Kidney (tissue), 14 donors: ENCODE measurements around the gene TOMM40. TPM values are rescaled to one million over a fixed set of nuclear protein-coding genes. Genes with fewer than 3 reads are reported as not detected.
"Not testable (repeated sequence)": the region's sequence is repeated elsewhere in the genome, so short reads cannot be mapped to it uniquely, and the experiment has no call there.

ENCODE experiments used
- DNase-seq, 5 donors: peaks; one replicate each; pipeline ENCODE4 v3.0.0-alpha.2; 2013 to 2020
- FAIRE-seq: peaks from 2 replicates; lab custom pipeline; 2012; peaks lifted over from hg19 to GRCh38; lab: Jason Lieb, UNC
- H3K27ac ChIP-seq, 2 donors: one replicate each; pipeline ENCODE4 v1.7.0; 2013; ENCODE audit warnings: low read depth in 2 of 2, low read length in 2 of 2, inconsistent platforms in 1 of 2
- H3K27me3 ChIP-seq: one replicate; pipeline ENCODE4 v1.7.1; 2013; ENCODE audit warnings: low read length, inconsistent platforms; ENCODE audit not compliant: control insufficient read depth, insufficient read depth
- H3K36me3 ChIP-seq, 3 donors: one replicate each; pipeline versions ENCODE4 v1.7.0 to v1.7.1; 2013; ENCODE audit warnings: low read length in 3 of 3, control low read depth in 1 of 3, inconsistent platforms in 1 of 3; ENCODE audit not compliant: insufficient read depth in 3 of 3, control insufficient read depth in 2 of 3
- H3K4me1 ChIP-seq, 3 donors: one replicate each; pipeline versions ENCODE4 v1.7.0 to v1.7.1; 2013; ENCODE audit warnings: low read length in 3 of 3, inconsistent platforms in 1 of 3, low read depth in 1 of 3; ENCODE audit not compliant: control insufficient read depth in 2 of 3, insufficient read depth in 2 of 3
- H3K4me3 ChIP-seq, 3 donors: one replicate each; pipeline versions ENCODE4 v1.7.0 to v1.8.1; 2013; ENCODE audit warnings: low read length in 3 of 3, control low read depth in 1 of 3, inconsistent platforms in 1 of 3
- H3K9ac ChIP-seq, 3 donors: one replicate each; pipeline versions ENCODE4 v1.7.0 to v1.7.1; 2013; ENCODE audit warnings: low read length in 3 of 3, control low read depth in 1 of 3, inconsistent platforms in 1 of 3
- H3K9me3 ChIP-seq, 3 donors: one replicate each; pipeline versions ENCODE4 v1.7.0 to v1.7.1; 2013; ENCODE audit warnings: low read length in 3 of 3, control low read depth in 1 of 3, inconsistent platforms in 1 of 3; ENCODE audit not compliant: control insufficient read depth in 2 of 3, insufficient read depth in 1 of 3
- CTCF ChIP-seq: IDR thresholded peaks from 3 replicates; pipeline ENCODE4 v1.5.1; 2012; ENCODE audit warnings: mild to moderate bottlenecking, moderate library complexity, borderline replicate concordance; ENCODE audit not compliant: insufficient read depth; ENCODE audit errors: extremely low read depth
- intact Hi-C: fragments of 100-400 bp; cut with DNase I; formaldehyde crosslinking; loops from one replicate; pipeline ENCODE4 v1.11.1; 2022
- polyA plus RNA-seq: library from polyadenylated mRNA; stranded (reverse); fragments of 350-450 nt; fragmentation: Illumina TruSeq; extraction: RNeasy Lipid Tissue Mini Kit (QIAGEN cat#74804); gene quantifications from one replicate; pipeline ENCODE4 v1.2.3, GENCODE V29; 2014; ENCODE audit warnings: low read depth, low replicate concordance; ENCODE audit not compliant: insufficient read depth
- total RNA-seq: library from RNA; stranded (reverse); fragmentation: NEBNext Ultra II Directional; extraction: Animal tissue kit (Norgen Biotek cat#: 25700); gene quantifications from one replicate; pipeline ENCODE4 v1.2.1, GENCODE V29; 2021
- donor health status: control.
- donor health status: control.
- donor health status: control.
- donor health status: control.
- donor health status: control.
- donor health status: DM: yes; HTN: yes; CAD: no.
- donor health status: Normal renal cell carcinoma (clear cell type).

TOMM40 gene
- total and polyA plus RNA-seq, 2 donors from 2014 or later: 45.4 to 51.5 TPM

GRCh38 chr19:44909775-44910174 is 18.7 kb downstream of the TOMM40 start:
- DNase-seq: no peak
- intact Hi-C loops: loop anchor here (5.0 kb wide), 1 partner anchor 43 kb away; no protein-coding TSS in a partner anchor
- H3K27ac ChIP-seq: no peak overlapping the region
- FAIRE-seq: no peak
- H3K9me3 ChIP-seq: no peaks in the 10 kb centered on the region
- no peaks in the 10 kb centered on the region for H3K27me3 ChIP-seq
- no peak overlapping the region for H3K9ac ChIP-seq
- H3K4me3 ChIP-seq: no peak overlapping the region
- H3K36me3 ChIP-seq: peaks cover 0 to 5% (median 0%) of the 10 kb centered on the region in 3 donors
- H3K4me1 ChIP-seq: no peaks in the 10 kb centered on the region
- TF ChIP-seq CTCF: no peak

GRCh38 chr19:44911896-44912295 is 20.8 kb downstream of the TOMM40 start:
- H3K4me3 ChIP-seq, H3K4me1 ChIP-seq, FAIRE-seq, H3K27ac ChIP-seq, H3K9me3 ChIP-seq, intact Hi-C loops, H3K36me3 ChIP-seq, H3K9ac ChIP-seq, H3K27me3 ChIP-seq, DNase-seq: not testable (repeated sequence)

- Histone ChIP-seq H3K4me3 (no peak overlapping the region), H3K9me3 (no peaks in the 10 kb centered on the region), H3K9ac (no peak overlapping the region), H3K27me3 (no peaks in the 10 kb centered on the region), H3K27ac (no peak overlapping the region), H3K36me3 (peaks cover 0 to 1% (median 0%) of the 10 kb centered on the region in 3 donors), H3K4me1 (no peaks in the 10 kb centered on the region)
- FAIRE-seq: no peak
- intact Hi-C loops: no loop called here
- no peak for TF ChIP-seq CTCF
- no peak for DNase-seq
Measured at GRCh38 chr19:44912854-44913253, 21.8 kb downstream of the TOMM40 start.

- intact Hi-C loops, H3K9ac ChIP-seq, H3K9me3 ChIP-seq, H3K27ac ChIP-seq, FAIRE-seq, H3K4me1 ChIP-seq, H3K4me3 ChIP-seq, H3K27me3 ChIP-seq, H3K36me3 ChIP-seq: not testable (repeated sequence)
- peak in 1 of 5 donors; percentile 4 for DNase-seq
Measured at GRCh38 chr19:44913512-44914432, 22.7 kb downstream of the TOMM40 start.

- H3K27me3 ChIP-seq, H3K4me1 ChIP-seq, H3K9me3 ChIP-seq, H3K27ac ChIP-seq, intact Hi-C loops, H3K36me3 ChIP-seq, FAIRE-seq: not testable (repeated sequence)
- Histone ChIP-seq H3K9ac (peak within 1 kb of the TSS; percentile 27 to 55 (median 46)), H3K4me3 (peak within 1 kb of the TSS; percentile 69 to 73 (median 71))
- DNase-seq: peak; percentile 89 to 96 (median 95)
Measured at GRCh38 chr19:44914433-44915206, 23.6 kb downstream of the TOMM40 start, which contains the start of gene APOC1. Gene APOC1, plus strand, starts transcription at chr19:44914608. Its CDS starts 284 bp downstream, at chr19:44914892.
